PFSK-1 (cell line): ENCODE measurements around the gene ZC3H18.

Experiments used
- FOXP2 ChIP-seq: optimal IDR thresholded peaks from 2 replicates; pipeline ENCODE3; 2011; ENCODE audit warnings: borderline replicate concordance, control low read depth, inconsistent platforms; ENCODE audit not compliant: insufficient read depth; ENCODE audit errors: extremely low read length, extremely low read depth
- POLR2AphosphoS5 ChIP-seq: IDR thresholded peaks from 2 replicates; pipeline ENCODE4 v1.6.1; 2012; ENCODE audit warnings: low read depth, mild to moderate bottlenecking, control low read depth, low read length, moderate library complexity
- REST ChIP-seq, 2 experiments: IDR thresholded peaks; 2 replicates each; pipeline versions ENCODE4 v1.6.1 to v1.8.0; 2011 to 2012; ENCODE audit warnings: low read depth in 2 of 2, low read length in 2 of 2, control low read depth in 1 of 2, inconsistent platforms in 1 of 2, mild to moderate bottlenecking in 1 of 2, moderate library complexity in 1 of 2; ENCODE audit not compliant: insufficient read depth in 1 of 2
- SIN3A ChIP-seq: IDR thresholded peaks from 2 replicates; pipeline ENCODE4 v1.6.1; 2012; ENCODE audit warnings: mild to moderate bottlenecking, low read length, moderate library complexity, borderline replicate concordance; ENCODE audit not compliant: insufficient read depth
- TAF1 ChIP-seq: IDR thresholded peaks from 2 replicates; pipeline ENCODE4 v1.6.1; 2012; ENCODE audit warnings: low read length, control low read depth, borderline replicate concordance; ENCODE audit not compliant: insufficient read depth

The ZC3H18 gene

GRCh38 chr16:88655733-88656281, 85.6 kb downstream of the ZC3H18 start:
- TF ChIP-seq REST (IDR thresholded peaks at IDR 0.05; ENCODE audit: insufficient read depth in 1 of 2, low read depth in 2 of 2, low read length in 2 of 2) (no peak), TAF1 (no peak), FOXP2 (no peak), SIN3A (no peak), POLR2AphosphoS5 (no peak)

- no peak for TF ChIP-seq POLR2AphosphoS5
- no peak for TF ChIP-seq TAF1
- TF ChIP-seq REST (IDR thresholded peaks at IDR 0.05; ENCODE audit: insufficient read depth in 1 of 2, low read depth in 2 of 2, low read length in 2 of 2): no peak
- TF ChIP-seq SIN3A: no peak
- no peak for TF ChIP-seq FOXP2
These were observed 86.2 kb downstream of the ZC3H18 start for GRCh38 chr16:88656291-88656980.

GRCh38 chr16:88657371-88657770, 87.2 kb downstream of the ZC3H18 start:
- TF ChIP-seq TAF1: no peak
- TF ChIP-seq REST (IDR thresholded peaks at IDR 0.05; ENCODE audit: insufficient read depth in 1 of 2, low read depth in 2 of 2, low read length in 2 of 2): no peak
- no peak for TF ChIP-seq FOXP2
- no peak for TF ChIP-seq SIN3A
- no peak for TF ChIP-seq POLR2AphosphoS5

- no peak for TF ChIP-seq REST (IDR thresholded peaks at IDR 0.05; ENCODE audit: insufficient read depth in 1 of 2, low read depth in 2 of 2, low read length in 2 of 2)
- TF ChIP-seq TAF1: no peak
- no peak for TF ChIP-seq FOXP2
- no peak for TF ChIP-seq POLR2AphosphoS5
- no peak for TF ChIP-seq SIN3A
These were observed 88.5 kb downstream of the ZC3H18 start for GRCh38 chr16:88658714-88659113.
